ENCODE results near the gene NCKIPSD.

- TF ChIP-seq CTCF (IDR thresholded peaks at IDR 0.05) (no peak), POLR2A (IDR thresholded peaks at IDR 0.05) (no peak)
Observed at GRCh38 chr3:48692551-48692950, 6.8 kb upstream of the NCKIPSD start.

All from uterus (tissue), 2 donors.